ENCODE measurements around the gene CEP162.

CEP162 gene

DNA sequence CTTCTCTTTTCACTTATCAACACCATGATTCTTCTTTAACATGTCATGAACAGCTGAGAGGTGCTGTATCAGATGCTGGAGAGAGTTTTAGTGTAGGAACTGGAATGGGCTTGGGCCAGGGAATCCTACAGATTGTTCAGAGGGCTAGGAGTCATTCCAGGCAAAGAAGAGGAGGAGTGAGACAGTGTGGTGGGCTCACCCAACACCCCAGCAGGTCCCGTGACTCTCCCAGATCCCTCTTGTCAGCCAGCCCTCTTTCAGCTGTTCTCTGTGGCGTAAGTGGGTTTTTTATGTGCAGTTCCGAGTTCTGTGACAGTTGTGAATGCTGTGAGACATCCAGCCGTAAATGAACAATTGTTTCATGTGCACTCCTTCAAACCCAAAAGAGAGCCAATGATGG, 31.4 kb upstream of the CEP162 start (continued):
- TF ChIP-seq GLI4 (tag by site-specific recombination; IDR thresholded peaks at IDR 0.05), result no peak
- TF ChIP-seq ZBTB8A (tag by site-specific recombination; IDR thresholded peaks at IDR 0.05), result no peak
- TF ChIP-seq OSR2 (tag by site-specific recombination; IDR thresholded peaks at IDR 0.05), result no peak
- TF ChIP-seq ZNF560 (tag by site-specific recombination; IDR thresholded peaks at IDR 0.05; ENCODE audit: borderline replicate concordance), result no peak
- no peak for TF ChIP-seq ZNF843 (tag by site-specific recombination; IDR thresholded peaks at IDR 0.05)
- no peak for TF ChIP-seq ZNF776 (tag by site-specific recombination; IDR thresholded peaks at IDR 0.05; ENCODE audit: borderline replicate concordance)

DNA sequence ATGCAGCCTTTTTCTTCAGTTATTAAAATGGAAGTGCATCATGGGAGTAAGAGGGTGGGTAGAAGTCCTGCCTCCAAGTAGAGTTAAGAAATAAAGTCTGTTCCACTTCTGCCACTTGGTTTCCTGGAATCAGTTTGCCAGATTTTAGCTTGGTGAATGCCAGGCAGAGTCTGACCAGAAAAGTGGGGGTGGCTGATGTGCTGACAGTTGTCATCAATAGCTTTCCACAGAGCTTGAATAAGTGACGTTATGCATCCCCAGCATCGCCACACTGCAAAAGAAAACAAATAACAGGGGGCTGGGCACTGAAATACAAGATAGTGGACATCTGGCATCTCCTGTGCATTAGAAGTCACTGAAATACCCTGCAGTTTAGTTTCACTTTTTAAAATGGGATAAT, 30.8 kb upstream of the CEP162 start:
- Histone ChIP-seq H3K27ac (ENCODE audit: extremely low read depth, low read depth, low read length) (no peak overlapping the region), H3K4me3 (ENCODE audit: low read depth, low read length) (no peak overlapping the region), H3K4me1 (ENCODE audit: control insufficient read depth, insufficient read depth, low read length) (no peaks in the 10 kb centered on the region), H3K9me3 (ENCODE audit: control insufficient read depth, insufficient read depth, low read depth, low read length) (no peaks in the 10 kb centered on the region), H3K36me3 (ENCODE audit: control insufficient read depth in 2 of 2, insufficient read depth in 1 of 2, low read length in 2 of 2) (no peaks in the 10 kb centered on the region)
- ChIA-PET POLR2A (no interaction called here), CTCF (no interaction called here)
- TF ChIP-seq ZNF544 (tag by site-specific recombination; IDR thresholded peaks at IDR 0.05) (no peak), ZNF140 (tag by site-specific recombination; IDR thresholded peaks at IDR 0.05) (no peak), ZNF274 (IDR thresholded peaks at IDR 0.05; ENCODE audit: low read length) (no peak), ZNF274 (tag by site-specific recombination; IDR thresholded peaks at IDR 0.05; ENCODE audit: borderline replicate concordance) (no peak), YY2 (tag by site-specific recombination; IDR thresholded peaks at IDR 0.05) (no peak), RBAK (tag by site-specific recombination; IDR thresholded peaks at IDR 0.05) (no peak), ZNF202 (tag by site-specific recombination; IDR thresholded peaks at IDR 0.05; ENCODE audit: borderline replicate concordance) (no peak), ZNF776 (tag by site-specific recombination; IDR thresholded peaks at IDR 0.05; ENCODE audit: borderline replicate concordance) (no peak), ZNF335 (tag by site-specific recombination; conservative IDR thresholded peaks at IDR 0.05) (no peak), ZBTB20 (tag by site-specific recombination; IDR thresholded peaks at IDR 0.05) (no peak), ZNF658 (tag by site-specific recombination; IDR thresholded peaks at IDR 0.05) (no peak), HOXD13 (CRISPR knock-in tag; IDR thresholded peaks at IDR 0.05; ENCODE audit: borderline replicate concordance) (no peak)
- TF ChIP-seq, protein P1, sequence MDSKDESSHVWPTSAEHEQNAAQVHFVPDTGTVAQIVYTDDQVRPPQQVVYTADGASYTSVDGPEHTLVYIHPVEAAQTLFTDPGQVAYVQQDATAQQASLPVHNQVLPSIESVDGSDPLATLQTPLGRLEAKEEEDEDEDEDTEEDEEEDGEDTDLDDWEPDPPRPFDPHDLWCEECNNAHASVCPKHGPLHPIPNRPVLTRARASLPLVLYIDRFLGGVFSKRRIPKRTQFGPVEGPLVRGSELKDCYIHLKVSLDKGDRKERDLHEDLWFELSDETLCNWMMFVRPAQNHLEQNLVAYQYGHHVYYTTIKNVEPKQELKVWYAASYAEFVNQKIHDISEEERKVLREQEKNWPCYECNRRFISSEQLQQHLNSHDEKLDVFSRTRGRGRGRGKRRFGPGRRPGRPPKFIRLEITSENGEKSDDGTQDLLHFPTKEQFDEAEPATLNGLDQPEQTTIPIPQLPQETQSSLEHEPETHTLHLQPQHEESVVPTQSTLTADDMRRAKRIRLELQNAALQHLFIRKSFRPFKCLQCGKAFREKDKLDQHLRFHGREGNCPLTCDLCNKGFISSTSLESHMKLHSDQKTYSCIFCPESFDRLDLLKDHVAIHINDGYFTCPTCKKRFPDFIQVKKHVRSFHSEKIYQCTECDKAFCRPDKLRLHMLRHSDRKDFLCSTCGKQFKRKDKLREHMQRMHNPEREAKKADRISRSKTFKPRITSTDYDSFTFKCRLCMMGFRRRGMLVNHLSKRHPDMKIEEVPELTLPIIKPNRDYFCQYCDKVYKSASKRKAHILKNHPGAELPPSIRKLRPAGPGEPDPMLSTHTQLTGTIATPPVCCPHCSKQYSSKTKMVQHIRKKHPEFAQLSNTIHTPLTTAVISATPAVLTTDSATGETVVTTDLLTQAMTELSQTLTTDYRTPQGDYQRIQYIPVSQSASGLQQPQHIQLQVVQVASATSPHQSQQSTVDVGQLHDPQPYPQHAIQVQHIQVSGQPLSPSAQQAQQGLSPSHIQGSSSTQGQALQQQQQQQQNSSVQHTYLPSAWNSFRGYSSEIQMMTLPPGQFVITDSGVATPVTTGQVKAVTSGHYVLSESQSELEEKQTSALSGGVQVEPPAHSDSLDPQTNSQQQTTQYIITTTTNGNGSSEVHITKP (tag by site-specific recombination; IDR thresholded peaks at IDR 0.05), result no peak
- TF ChIP-seq, protein P2, sequence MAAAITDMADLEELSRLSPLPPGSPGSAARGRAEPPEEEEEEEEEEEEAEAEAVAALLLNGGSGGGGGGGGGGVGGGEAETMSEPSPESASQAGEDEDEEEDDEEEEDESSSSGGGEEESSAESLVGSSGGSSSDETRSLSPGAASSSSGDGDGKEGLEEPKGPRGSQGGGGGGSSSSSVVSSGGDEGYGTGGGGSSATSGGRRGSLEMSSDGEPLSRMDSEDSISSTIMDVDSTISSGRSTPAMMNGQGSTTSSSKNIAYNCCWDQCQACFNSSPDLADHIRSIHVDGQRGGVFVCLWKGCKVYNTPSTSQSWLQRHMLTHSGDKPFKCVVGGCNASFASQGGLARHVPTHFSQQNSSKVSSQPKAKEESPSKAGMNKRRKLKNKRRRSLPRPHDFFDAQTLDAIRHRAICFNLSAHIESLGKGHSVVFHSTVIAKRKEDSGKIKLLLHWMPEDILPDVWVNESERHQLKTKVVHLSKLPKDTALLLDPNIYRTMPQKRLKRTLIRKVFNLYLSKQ (tag by site-specific recombination; IDR thresholded peaks at IDR 0.05; ENCODE audit: borderline replicate concordance), result no peak
- TF ChIP-seq, protein P3, sequence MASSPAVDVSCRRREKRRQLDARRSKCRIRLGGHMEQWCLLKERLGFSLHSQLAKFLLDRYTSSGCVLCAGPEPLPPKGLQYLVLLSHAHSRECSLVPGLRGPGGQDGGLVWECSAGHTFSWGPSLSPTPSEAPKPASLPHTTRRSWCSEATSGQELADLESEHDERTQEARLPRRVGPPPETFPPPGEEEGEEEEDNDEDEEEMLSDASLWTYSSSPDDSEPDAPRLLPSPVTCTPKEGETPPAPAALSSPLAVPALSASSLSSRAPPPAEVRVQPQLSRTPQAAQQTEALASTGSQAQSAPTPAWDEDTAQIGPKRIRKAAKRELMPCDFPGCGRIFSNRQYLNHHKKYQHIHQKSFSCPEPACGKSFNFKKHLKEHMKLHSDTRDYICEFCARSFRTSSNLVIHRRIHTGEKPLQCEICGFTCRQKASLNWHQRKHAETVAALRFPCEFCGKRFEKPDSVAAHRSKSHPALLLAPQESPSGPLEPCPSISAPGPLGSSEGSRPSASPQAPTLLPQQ (tag by site-specific recombination; IDR thresholded peaks at IDR 0.05), result no peak
- TF ChIP-seq, protein P4, sequence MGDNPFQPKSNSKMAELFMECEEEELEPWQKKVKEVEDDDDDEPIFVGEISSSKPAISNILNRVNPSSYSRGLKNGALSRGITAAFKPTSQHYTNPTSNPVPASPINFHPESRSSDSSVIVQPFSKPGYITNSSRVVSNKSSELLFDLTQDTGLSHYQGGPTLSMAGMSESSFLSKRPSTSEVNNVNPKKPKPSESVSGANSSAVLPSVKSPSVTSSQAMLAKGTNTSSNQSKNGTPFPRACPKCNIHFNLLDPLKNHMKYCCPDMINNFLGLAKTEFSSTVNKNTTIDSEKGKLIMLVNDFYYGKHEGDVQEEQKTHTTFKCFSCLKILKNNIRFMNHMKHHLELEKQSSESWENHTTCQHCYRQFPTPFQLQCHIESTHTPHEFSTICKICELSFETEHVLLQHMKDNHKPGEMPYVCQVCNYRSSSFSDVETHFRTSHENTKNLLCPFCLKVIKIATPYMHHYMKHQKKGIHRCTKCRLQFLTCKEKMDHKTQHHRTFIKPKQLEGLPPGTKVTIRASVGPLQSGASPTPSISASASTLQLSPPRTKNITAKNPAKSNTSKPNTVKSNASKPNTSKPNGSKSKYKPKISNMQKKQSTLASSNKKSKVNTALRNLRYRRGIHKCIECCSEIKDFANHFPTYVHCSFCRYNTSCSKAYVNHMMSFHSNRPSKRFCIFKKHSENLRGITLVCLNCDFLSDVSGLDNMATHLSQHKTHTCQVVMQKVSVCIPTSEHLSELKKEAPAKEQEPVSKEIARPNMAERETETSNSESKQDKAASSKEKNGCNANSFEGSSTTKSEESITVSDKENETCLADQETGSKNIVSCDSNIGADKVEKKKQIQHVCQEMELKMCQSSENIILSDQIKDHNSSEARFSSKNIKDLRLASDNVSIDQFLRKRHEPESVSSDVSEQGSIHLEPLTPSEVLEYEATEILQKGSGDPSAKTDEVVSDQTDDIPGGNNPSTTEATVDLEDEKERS (tag by site-specific recombination; IDR thresholded peaks at IDR 0.05), result no peak
- TF ChIP-seq, protein P5, sequence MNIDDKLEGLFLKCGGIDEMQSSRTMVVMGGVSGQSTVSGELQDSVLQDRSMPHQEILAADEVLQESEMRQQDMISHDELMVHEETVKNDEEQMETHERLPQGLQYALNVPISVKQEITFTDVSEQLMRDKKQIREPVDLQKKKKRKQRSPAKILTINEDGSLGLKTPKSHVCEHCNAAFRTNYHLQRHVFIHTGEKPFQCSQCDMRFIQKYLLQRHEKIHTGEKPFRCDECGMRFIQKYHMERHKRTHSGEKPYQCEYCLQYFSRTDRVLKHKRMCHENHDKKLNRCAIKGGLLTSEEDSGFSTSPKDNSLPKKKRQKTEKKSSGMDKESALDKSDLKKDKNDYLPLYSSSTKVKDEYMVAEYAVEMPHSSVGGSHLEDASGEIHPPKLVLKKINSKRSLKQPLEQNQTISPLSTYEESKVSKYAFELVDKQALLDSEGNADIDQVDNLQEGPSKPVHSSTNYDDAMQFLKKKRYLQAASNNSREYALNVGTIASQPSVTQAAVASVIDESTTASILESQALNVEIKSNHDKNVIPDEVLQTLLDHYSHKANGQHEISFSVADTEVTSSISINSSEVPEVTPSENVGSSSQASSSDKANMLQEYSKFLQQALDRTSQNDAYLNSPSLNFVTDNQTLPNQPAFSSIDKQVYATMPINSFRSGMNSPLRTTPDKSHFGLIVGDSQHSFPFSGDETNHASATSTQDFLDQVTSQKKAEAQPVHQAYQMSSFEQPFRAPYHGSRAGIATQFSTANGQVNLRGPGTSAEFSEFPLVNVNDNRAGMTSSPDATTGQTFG (tag by site-specific recombination; IDR thresholded peaks at IDR 0.05; ENCODE audit: borderline replicate concordance), result no peak

All from HEK293 (cell line).